Common myeloid progenitor, CD34-positive (primary cell): ENCODE results near the gene OSBPL9.
"Not testable (repeated sequence)": the region's sequence is repeated elsewhere in the genome, so short reads cannot be mapped to it uniquely, and the experiment has no call there.

Experiments
- CTCF ChIA-PET: fragments of 350-600 bp; sonication (Branson Sonifier 250); formaldehyde crosslinking; loops from one replicate; lab custom pipeline; 2021; ENCODE audit warnings: antibody characterized with exemption; lab: Charles Lee
- POLR2A ChIA-PET: fragments of 350-600 bp; sonication (Branson Sonifier 250); formaldehyde crosslinking; loops from one replicate; lab custom pipeline; 2021; ENCODE audit warnings: antibody characterized with exemption; lab: Charles Lee
- DNase-seq, 3 donors: peaks; one replicate each; pipeline versions ENCODE4 v3.0.0 to v3.0.0-alpha.2; 2013
- H3K27ac ChIP-seq, 2 experiments: 1 replicate in 1 of 2; 2 replicates in 1 of 2; pipeline ENCODE4 v1.7.0; 2013; ENCODE audit warnings: inconsistent platforms in 2 of 2, low read length in 2 of 2, mild to moderate bottlenecking in 2 of 2, low read depth in 1 of 2, moderate library complexity in 1 of 2; ENCODE audit not compliant: severe bottlenecking in 2 of 2, insufficient read depth in 1 of 2, poor library complexity in 1 of 2
- H3K27me3 ChIP-seq, 5 experiments: replicated peaks in 2 of 5; 1 replicate in 3 of 5; 2 replicates in 2 of 5; pipeline versions ENCODE4 v1.6.1 to v1.7.0; 2013; ENCODE audit warnings: low read length in 4 of 5, mild to moderate bottlenecking in 2 of 5, moderate library complexity in 2 of 5, inconsistent platforms in 1 of 5; ENCODE audit not compliant: insufficient read depth in 5 of 5, control insufficient read depth in 4 of 5
- H3K36me3 ChIP-seq, 4 experiments: 1 replicate in 2 of 4; 2 replicates in 2 of 4; pipeline versions ENCODE4 v1.6.1 to v1.7.0; 2013; ENCODE audit warnings: low read length in 3 of 4, control low read depth in 1 of 4, mild to moderate bottlenecking in 1 of 4; ENCODE audit not compliant: control insufficient read depth in 4 of 4, insufficient read depth in 4 of 4
- H3K4me1 ChIP-seq, 4 experiments: 1 replicate in 3 of 4; 2 replicates in 1 of 4; pipeline versions ENCODE4 v1.6.1 to v1.7.1; 2013; ENCODE audit warnings: low read length in 3 of 4, mild to moderate bottlenecking in 3 of 4, control low read depth in 1 of 4, inconsistent platforms in 1 of 4, moderate library complexity in 1 of 4; ENCODE audit not compliant: control insufficient read depth in 4 of 4, insufficient read depth in 4 of 4; ENCODE audit errors: control extremely low read depth in 1 of 4
- H3K4me3 ChIP-seq, 7 experiments: 1 replicate in 4 of 7; 2 replicates in 3 of 7; pipeline versions ENCODE4 v1.5.1 to v1.7.0; 2013; ENCODE audit warnings: mild to moderate bottlenecking in 7 of 7, low read length in 6 of 7, moderate library complexity in 6 of 7, inconsistent platforms in 2 of 7, low read depth in 2 of 7, control low read depth in 1 of 7; ENCODE audit not compliant: insufficient read depth in 4 of 7, control insufficient read depth in 1 of 7; ENCODE audit errors: extremely low read depth in 1 of 7
- H3K9me3 ChIP-seq, 5 experiments: 1 replicate in 4 of 5; 2 replicates in 1 of 5; pipeline versions ENCODE4 v1.6.1 to v1.7.1; 2013; ENCODE audit warnings: low read length in 4 of 5, mild to moderate bottlenecking in 2 of 5, inconsistent platforms in 1 of 5, low read depth in 1 of 5, moderate library complexity in 1 of 5; ENCODE audit not compliant: control insufficient read depth in 4 of 5, insufficient read depth in 2 of 5; ENCODE audit errors: control extremely low read depth in 1 of 5
- WGBS: methylation state at CpG from one replicate; pipeline ENCODE4 v1.1.5; 2013; ENCODE audit not compliant: insufficient coverage; 5-methylcytosine and 5-hydroxymethylcytosine counted together

Gene OSBPL9

GRCh38 chr1:51697166-51697565 lies 80.3 kb downstream of the OSBPL9 start:
- peak in 1 of 3 donors; percentile 10 for DNase-seq
- POLR2A ChIA-PET, result interaction anchor here (0.6 kb wide), 1 partner anchor 13 kb away, joined by 4 read pairs; no protein-coding TSS in a partner anchor
- CTCF ChIA-PET, result interaction anchor here (0.7 to 1.7 kb wide), 3 partner anchors 18 to 1881 kb away, joined by 3 to 6 read pairs (median 3); no protein-coding TSS in a partner anchor
- Histone ChIP-seq H3K27me3 (no peaks in the 10 kb centered on the region), H3K4me3 (no peak overlapping the region), H3K27ac (no peak overlapping the region), H3K4me1 (no peaks in the 10 kb centered on the region), H3K36me3 (no peaks in the 10 kb centered on the region), H3K9me3 (peaks cover 0 to 4% (median 0%) of the 10 kb centered on the region in 5 experiments)
- WGBS, result no CpG with 5 or more reads among the region's 3 CpGs

- POLR2A ChIA-PET, result no interaction called here
- no peak overlapping the region for H3K27ac ChIP-seq
- H3K4me3 ChIP-seq, result no peak overlapping the region
- H3K27me3 ChIP-seq, result no peaks in the 10 kb centered on the region
- H3K36me3 ChIP-seq, result no peaks in the 10 kb centered on the region
- no peaks in the 10 kb centered on the region for H3K4me1 ChIP-seq
- CTCF ChIA-PET, result interaction anchor here (1.4 to 1.5 kb wide), 2 partner anchors 10 to 75 kb away, joined by 3 to 4 read pairs; no protein-coding TSS in a partner anchor
- WGBS, result 100% methylated on average over 1 of the region's 1 CpG
- no peak for DNase-seq
- H3K9me3 ChIP-seq, result peaks cover 0 to 4% (median 1%) of the 10 kb centered on the region in 5 experiments
These were observed 82.5 kb downstream of the OSBPL9 start for GRCh38 chr1:51699391-51699790.

GRCh38 chr1:51701782-51702181 lies 84.9 kb downstream of the OSBPL9 start:
- H3K27me3 ChIP-seq, H3K36me3 ChIP-seq, POLR2A ChIA-PET, H3K9me3 ChIP-seq, CTCF ChIA-PET, H3K27ac ChIP-seq, DNase-seq, H3K4me3 ChIP-seq, H3K4me1 ChIP-seq: not testable (repeated sequence)
- WGBS, result no CpG with 5 or more reads among the region's 7 CpGs

GRCh38 chr1:51702220-51702619 lies 85.3 kb downstream of the OSBPL9 start:
- H3K4me3 ChIP-seq, H3K27me3 ChIP-seq, H3K9me3 ChIP-seq, H3K4me1 ChIP-seq, H3K27ac ChIP-seq, POLR2A ChIA-PET, CTCF ChIA-PET, DNase-seq, H3K36me3 ChIP-seq: not testable (repeated sequence)
- WGBS, result no CpG with 5 or more reads among the region's 2 CpGs

GRCh38 chr1:51705035-51705434 lies 88.1 kb downstream of the OSBPL9 start:
- H3K27ac ChIP-seq, result no peak overlapping the region
- no peak overlapping the region for H3K4me3 ChIP-seq
- peaks cover 0 to 3% (median 0%) of the 10 kb centered on the region in 5 experiments for H3K9me3 ChIP-seq
- ChIA-PET POLR2A (no interaction called here), CTCF (no interaction called here)
- peaks cover 0 to 4% (median 2%) of the 10 kb centered on the region in 4 experiments for H3K36me3 ChIP-seq
- no peaks in the 10 kb centered on the region for H3K27me3 ChIP-seq
- DNase-seq, result no peak
- no CpG with 5 or more reads among the region's 2 CpGs for WGBS
- H3K4me1 ChIP-seq, result no peaks in the 10 kb centered on the region

GRCh38 chr1:51708911-51709760 lies 92.2 kb downstream of the OSBPL9 start:
- Histone ChIP-seq H3K4me3 (no peak overlapping the region), H3K4me1 (no peaks in the 10 kb centered on the region), H3K27me3 (no peaks in the 10 kb centered on the region), H3K36me3 (peaks cover 0 to 4% (median 2%) of the 10 kb centered on the region in 4 experiments), H3K9me3 (peaks cover 0 to 3% (median 2%) of the 10 kb centered on the region in 5 experiments), H3K27ac (no peak overlapping the region)
- no peak for DNase-seq
- 97% methylated on average over 14 of the region's 15 CpGs for WGBS
- ChIA-PET POLR2A (interaction anchor here (0.6 kb wide), 1 partner anchor 12 kb away, joined by 4 read pairs; no protein-coding TSS in a partner anchor), CTCF (interaction anchor here (1.5 kb wide), 1 partner anchor 10 kb away, joined by 4 read pairs; no protein-coding TSS in a partner anchor)

- Histone ChIP-seq H3K4me3 (no peak overlapping the region), H3K4me1 (no peaks in the 10 kb centered on the region), H3K27me3 (no peaks in the 10 kb centered on the region), H3K27ac (no peak overlapping the region), H3K36me3 (peaks cover 0 to 6% (median 4%) of the 10 kb centered on the region in 4 experiments), H3K9me3 (peaks cover 0 to 2% (median 0%) of the 10 kb centered on the region in 5 experiments)
- ChIA-PET CTCF (interaction anchor here (1.5 kb wide), 1 partner anchor 11 kb away, joined by 4 read pairs; no protein-coding TSS in a partner anchor), POLR2A (interaction anchor here (0.6 kb wide), 1 partner anchor 13 kb away, joined by 4 read pairs; no protein-coding TSS in a partner anchor)
- WGBS, result no CpG with 5 or more reads among the region's 2 CpGs
- no peak for DNase-seq
These were observed 93.1 kb downstream of the OSBPL9 start for GRCh38 chr1:51709951-51710350.
